ENCODE data around the gene FHAD1.

The FHAD1 gene

DNA sequence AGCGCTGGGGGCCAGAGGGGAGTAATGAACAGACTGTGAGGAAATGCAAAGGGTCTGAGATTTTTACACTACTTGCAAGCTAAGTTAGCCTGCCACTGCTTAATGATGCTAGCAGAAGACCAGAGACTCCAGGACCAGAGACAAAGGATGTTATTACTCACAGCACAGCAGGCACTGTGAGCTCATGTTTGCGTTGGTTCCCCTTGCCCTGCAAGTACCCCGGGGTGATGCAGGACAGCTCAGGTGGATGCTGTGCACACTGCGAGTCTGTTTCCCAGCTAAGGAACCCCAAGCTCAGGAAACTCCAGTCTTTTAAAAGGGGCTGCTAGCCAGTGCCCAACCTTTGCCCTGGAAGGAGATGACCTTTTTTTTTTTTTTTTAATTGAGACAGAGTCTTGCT is 1.2 kb downstream of the FHAD1 start:
- no peak for DNase-seq (ENCODE audit: low spot score)

GRCh38 chr1:15249081-15249480 is 2.1 kb downstream of the FHAD1 start:
- DNase-seq (ENCODE audit: low spot score), result no peak

DNA sequence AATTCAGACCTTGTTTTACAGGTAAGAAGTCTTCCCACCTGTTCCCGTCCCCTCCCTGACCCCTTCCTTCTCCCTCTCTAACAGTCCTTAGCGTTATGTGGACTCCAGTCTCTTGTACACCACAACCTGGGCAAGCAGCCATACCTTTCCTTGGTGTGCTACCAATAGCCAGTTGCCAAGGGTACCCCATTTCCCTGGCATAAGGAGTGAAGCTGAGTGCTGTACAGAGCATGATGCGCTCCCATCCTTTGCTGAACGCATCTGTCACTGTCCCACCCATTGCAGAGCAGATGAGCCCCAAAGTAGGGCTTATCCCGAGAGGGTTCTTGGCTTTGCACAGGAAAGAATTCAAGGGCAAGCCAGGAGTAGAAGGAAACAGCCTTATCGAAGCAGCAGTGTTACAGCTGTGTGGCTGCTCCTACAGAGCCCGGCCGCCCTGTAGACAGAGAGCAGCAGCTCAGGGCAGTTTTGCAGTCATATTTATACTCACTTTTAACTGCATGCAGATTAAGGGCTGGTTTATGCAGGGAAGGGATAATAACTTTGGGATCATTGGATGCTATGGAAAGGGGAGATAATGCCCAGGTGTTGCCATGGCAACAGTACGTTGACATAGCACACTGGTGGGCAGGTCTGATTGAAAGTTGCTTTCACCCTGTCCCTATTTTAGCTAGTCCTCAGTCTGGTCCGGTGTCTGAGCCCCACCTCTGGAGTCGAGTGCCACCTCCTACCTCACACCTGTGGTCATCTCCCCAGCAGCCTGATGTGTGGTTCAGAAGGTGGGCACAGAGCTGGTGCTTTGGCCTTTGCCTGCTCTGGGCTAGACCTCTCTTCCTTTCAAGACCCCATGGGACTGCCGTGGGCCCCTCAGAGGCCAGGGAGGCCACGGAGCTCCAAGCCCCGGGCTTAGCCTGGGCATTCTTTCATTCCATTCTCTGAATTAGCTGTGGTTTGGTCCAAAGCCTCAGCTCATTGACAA is 5.1 kb downstream of the FHAD1 start:
- no peak for DNase-seq (ENCODE audit: low spot score)

- no peak for DNase-seq (ENCODE audit: low spot score)
Observed at GRCh38 chr1:15254559-15254958, 7.5 kb downstream of the FHAD1 start.

GRCh38 chr1:15255582-15256149 is 8.6 kb downstream of the FHAD1 start:
- DNase-seq (ENCODE audit: low spot score), result no peak

DNA sequence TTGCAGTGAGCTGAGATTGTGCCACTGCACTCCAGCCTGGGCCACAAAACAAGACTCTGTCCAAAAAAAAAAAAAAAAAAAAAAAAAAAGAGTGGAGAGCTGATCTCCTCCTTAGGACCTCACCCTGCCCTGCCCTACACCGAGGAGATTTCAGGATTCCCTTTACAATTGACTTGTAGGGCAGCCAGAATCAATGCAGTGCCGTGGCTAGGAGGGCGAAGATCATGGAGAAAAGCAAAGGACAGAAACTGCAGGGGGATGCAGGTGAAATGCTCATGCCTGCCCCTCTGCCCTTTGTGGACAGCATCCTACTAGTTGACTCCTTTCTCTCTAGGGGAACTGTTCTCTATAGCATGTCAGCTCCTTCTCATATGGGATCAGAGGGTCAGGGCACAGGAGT is 9.6 kb downstream of the FHAD1 start:
- no peak for DNase-seq (ENCODE audit: low spot score)

- DNase-seq (ENCODE audit: low spot score), result no peak
Observed at GRCh38 chr1:15257309-15257708, 10.3 kb downstream of the FHAD1 start.

GRCh38 chr1:15258833-15259621 is 12.0 kb downstream of the FHAD1 start:
- DNase-seq (ENCODE audit: low spot score), result no peak

DNA sequence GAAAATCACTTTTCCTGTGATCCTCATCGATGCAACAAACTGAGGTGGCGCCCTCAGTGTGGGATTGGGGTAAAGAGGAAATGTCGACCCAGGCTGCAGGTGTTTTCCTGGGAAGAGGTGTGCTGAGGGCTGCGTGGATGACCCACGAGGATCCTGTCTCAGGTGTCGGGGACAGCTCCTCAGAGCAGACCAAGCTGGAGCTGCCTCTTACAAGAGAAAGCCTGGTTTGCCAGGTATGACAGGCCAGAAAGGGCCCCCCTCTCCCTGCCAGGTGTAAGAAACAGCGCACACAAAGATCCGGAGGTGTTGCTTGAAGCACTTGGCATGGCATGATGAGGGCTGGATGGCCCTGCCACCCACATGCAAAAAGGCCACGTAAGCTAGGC is 12.6 kb downstream of the FHAD1 start:
- no peak for DNase-seq (ENCODE audit: low spot score)

DNA sequence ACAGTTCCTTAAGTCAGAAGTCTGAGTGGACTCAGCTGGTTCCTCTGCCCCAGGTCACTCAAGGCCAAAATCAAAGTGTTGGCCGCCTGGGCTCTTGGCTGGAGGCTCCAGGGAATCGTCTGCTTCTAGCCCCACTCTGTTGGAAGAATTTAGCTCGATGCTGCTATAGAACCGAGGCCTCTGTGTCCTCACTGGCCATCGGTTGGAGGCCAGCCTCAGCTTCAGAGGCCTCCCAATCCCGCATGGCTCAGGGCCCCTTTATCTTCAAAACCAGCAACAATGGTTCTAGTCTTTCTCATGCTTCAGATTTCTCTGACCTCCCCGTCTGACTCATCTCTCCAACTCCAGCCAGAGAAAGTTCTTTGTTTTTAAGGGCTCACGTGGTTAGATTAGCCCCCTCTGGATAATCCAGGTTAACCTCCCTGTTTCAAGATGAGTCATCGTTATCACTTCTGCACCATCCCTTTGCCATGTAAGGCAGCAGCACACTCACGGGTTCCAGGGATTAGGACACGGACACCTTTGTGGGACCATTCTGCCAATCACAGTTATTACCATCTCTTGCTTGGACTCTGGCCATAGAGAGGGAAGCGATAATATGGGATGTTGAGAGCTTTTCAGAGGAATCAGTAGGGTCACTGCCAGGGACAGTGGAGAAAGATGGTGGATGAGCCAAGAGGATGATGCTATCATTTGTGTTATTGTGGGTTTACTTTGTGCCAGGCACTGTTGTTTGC is 13.6 kb downstream of the FHAD1 start:
- no peak for DNase-seq (ENCODE audit: low spot score)

DNA sequence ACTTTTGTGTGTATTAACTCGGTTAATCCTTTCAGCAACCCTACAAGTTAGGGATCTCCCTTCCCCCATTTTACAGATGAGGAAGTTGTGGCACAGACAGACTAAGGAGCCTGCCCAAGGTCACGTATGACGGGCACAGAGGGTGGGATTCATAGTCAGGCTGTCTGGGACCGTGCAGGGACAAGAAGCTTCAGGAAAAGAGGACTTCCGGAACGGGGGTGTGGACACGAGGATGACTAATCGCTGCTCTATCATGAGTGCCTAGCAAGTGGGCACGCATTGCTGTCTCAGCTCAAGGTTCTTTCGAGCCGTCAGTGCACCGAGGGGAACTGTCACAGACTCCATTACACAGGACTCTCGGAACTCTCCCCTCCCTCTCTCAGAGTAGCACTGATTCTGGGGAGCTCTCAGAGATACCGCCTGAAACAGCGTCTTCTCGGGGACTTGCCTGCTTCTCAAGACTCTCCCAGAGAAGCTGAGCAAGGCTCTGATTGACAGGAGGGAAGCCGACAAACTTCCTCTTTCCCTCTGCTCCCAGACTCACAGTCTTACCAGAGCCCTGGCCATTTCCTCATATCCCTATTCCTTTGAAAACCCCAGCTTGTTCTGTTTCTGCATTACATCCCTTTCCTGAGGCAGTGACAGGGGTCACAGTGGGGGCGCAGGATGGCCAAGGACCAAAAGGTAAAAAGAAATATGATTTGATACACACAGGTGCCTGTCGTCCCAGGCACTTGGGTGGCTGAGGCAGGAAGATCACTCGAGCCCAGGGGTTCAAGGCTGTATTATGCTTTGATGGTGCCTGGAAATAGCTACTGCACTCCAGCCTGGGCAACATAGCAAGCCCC is 14.4 kb downstream of the FHAD1 start:
- DNase-seq (ENCODE audit: low spot score), result no peak

DNA sequence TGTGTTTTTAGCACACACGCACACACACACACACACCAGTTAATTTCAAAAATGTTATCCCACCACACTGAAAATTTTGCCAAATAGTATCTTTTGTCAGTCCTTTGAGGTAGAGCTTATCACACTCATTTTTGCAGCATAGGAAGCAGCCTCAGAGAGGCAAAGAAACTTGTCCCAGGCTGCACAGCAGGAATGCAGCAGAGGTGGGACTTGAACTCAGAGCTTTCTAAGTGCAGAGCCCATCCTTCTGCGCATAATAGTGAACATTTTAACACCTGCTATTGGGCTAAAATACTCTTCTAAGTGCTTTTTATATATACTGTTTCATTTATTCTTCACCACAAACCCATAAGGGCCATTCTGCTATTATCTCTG is 15.0 kb downstream of the FHAD1 start:
- DNase-seq (ENCODE audit: low spot score), result no peak

DNA sequence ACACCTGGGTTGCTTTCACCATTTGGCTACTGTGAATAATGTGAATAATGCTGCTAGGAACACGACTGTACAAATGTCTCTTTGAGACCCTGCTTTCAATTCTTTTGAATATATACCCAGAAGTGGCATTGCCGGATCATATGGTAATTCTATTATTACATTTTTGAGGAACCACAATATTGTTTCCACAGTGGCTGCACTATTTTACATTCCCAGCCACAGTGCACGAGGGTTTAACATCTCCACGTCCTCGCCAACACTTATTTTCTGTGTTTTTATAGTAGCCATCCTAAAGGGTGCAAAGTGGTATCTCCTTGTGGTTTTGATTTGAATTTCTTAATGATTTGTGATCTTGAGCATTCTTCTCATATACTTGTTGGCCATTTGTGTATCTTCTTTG is 15.7 kb downstream of the FHAD1 start:
- no peak for DNase-seq (ENCODE audit: low spot score)

DNA sequence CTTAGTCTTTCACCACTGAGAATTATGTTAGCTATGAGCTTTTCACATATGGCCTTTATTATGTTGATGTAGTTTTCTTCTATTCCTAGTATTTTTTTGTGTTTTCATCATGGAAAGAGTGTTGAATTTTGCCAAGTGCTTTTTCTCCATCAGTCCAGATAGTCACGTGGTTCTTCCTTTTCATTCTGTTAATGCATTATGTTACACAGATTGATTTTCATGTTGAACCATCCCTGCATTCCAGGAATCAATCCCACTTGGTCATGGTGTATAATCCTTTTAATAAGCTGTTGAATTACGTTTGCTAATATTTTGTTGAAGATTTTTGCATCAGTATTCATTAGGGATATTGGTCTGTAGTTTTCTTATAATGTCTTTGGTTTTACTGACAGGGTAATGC is 17.7 kb downstream of the FHAD1 start:
- DNase-seq (ENCODE audit: low spot score), result no peak

DNA sequence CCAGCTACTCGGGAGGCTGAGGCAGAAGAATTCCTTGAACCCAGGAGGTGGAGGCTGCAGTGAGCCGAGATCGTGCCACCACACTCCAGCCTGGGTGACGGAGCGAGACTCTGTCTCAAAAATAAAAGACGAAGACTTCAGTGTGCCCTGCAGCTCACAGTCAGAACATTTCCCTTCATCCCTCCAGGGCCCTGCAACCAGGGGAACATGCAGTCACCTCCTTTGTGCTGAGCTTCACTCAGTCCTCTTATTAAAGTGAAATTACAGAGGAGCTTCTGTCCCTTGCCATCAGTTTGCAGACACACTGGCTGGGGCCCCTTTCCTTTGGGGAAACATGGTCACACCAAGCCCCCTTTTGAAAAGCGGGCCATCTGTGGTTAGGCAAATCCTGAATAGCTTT is 24.2 kb downstream of the FHAD1 start:
- no peak for DNase-seq (ENCODE audit: low spot score)

- DNase-seq (ENCODE audit: low spot score), result peak; percentile 82
Observed at GRCh38 chr1:15272009-15272781, 25.2 kb downstream of the FHAD1 start.

DNA sequence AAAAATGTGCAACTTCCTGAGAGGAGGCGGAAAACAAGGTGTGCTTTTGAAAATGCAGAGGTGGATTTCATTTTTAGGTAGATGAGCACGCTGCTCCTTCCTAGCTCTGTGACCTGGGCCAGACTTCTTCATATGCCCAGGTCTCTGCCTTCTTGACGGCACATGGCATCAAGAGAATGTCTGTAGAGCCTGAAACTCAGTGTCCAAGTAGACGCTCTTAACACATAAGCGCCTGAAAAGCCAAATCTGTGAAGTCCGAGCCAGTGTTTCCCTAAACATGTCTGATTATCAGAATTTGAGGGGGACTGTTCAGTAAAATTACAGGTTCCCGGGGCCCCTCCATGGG is 25.7 kb downstream of the FHAD1 start:
- no peak for DNase-seq (ENCODE audit: low spot score)

GRCh38 chr1:15273274-15273673 is 26.3 kb downstream of the FHAD1 start:
- DNase-seq (ENCODE audit: low spot score), result no peak

GRCh38 chr1:15275921-15276683 is 29.1 kb downstream of the FHAD1 start:
- no peak for DNase-seq (ENCODE audit: low spot score)
